Vagina (tissue), 2 donors: ENCODE measurements around the gene KCNC4. TPM values are rescaled to one million over a fixed set of nuclear protein-coding genes. Genes with fewer than 3 reads are reported as not detected.

Experiments
- DNase-seq, 2 donors: peaks; one replicate each; pipeline ENCODE4 v3.0.0-alpha.2; 2017; ENCODE audit errors: extremely low spot score in 2 of 2
- H3K27ac ChIP-seq: fragments of 200-600 bp; sonication (generic); one replicate; pipeline ENCODE4 v1.5.1; 2019
- H3K27me3 ChIP-seq: fragments of 200-600 bp; sonication (generic); one replicate; pipeline ENCODE4 v1.5.1; 2019
- H3K36me3 ChIP-seq, 2 donors: fragments of 200-600 bp; sonication (generic); one replicate each; pipeline ENCODE4 v1.5.1; 2017 to 2019
- H3K4me1 ChIP-seq: fragments of 200-600 bp; sonication (generic); one replicate; pipeline ENCODE4 v1.5.1; 2019
- H3K4me3 ChIP-seq, 2 donors: fragments of 200-600 bp; sonication (generic); 1 replicate in 1 of 2; 2 replicates in 1 of 2; pipeline ENCODE4 v1.5.1; 2016 to 2019
- H3K9me3 ChIP-seq: fragments of 200-600 bp; sonication (generic); one replicate; pipeline ENCODE4 v1.5.1; 2019
- POLR2A ChIP-seq, 2 donors: fragments of 450-650 bp; IDR thresholded peaks; one replicate each; pipeline ENCODE4 v1.6.1; 2017; ENCODE audit warnings: antibody characterized with exemption in 2 of 2, mild to moderate bottlenecking in 2 of 2, moderate library complexity in 2 of 2
- POLR2AphosphoS5 ChIP-seq, 2 donors: sonication (generic); formaldehyde crosslinking; IDR thresholded peaks; one replicate each; pipeline ENCODE4 v1.9.0; 2017; ENCODE audit warnings: antibody characterized with exemption in 2 of 2, mild to moderate bottlenecking in 2 of 2, low read depth in 1 of 2; ENCODE audit not compliant: insufficient read depth in 1 of 2
- intact Hi-C: fragments of 100-400 bp; cut with DNase I; formaldehyde crosslinking; loops from one replicate; pipeline ENCODE4 v1.15.1; 2023
- total RNA-seq: library from RNA; depleted of rRNA; stranded (reverse); fragments of >200 nt; gene quantifications from one replicate; pipeline ENCODE4 v1.2.3, GENCODE V29; 2016
- TF ChIP-seq, protein P1 (sequence below), 3 experiments: fragments of 450-650 bp in 2 of 3; fragments of 200-600 bp in 1 of 3; sonication (generic) in 1 of 3; IDR thresholded peaks; one replicate each; pipeline ENCODE4 v1.5.1; 2017 to 2019; ENCODE audit warnings: antibody characterized with exemption in 3 of 3, mild to moderate bottlenecking in 2 of 3, moderate library complexity in 2 of 3

KCNC4 gene
- total RNA-seq, 1 donor from 2014 or later = 10.1 TPM

DNA sequence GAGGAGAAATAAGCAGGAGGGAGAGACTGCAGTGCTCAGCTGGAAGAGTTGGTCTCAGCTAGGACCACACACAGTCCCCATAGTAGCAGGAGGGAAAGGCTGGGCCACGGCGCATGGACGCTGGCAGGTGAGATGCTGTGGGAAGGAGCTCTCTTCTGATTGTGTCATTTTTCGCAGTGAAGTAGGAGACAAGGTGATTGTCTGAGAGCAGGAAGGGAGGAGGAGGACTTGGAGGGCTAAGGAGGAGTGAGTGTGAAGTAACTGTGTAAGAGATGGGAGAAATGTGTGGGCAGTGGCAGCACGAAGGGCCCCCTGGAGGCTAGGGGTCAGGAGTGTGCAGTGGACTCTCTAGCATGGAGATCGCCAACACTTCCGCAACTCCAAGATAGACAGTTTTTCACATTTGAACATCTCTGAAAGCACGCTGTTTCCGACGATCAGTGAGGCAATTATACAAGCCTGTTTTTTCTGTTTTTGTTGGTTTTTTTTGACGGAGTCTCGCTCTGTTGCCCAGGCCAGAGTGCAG lies 26.4 kb upstream of the KCNC4 start:
- Histone ChIP-seq H3K4me3 (no peak overlapping the region), H3K4me1 (peaks cover 18% of the 10 kb centered on the region), H3K27me3 (no peaks in the 10 kb centered on the region), H3K9me3 (no peaks in the 10 kb centered on the region), H3K27ac (no peak overlapping the region), H3K36me3 (no peaks in the 10 kb centered on the region)
- intact Hi-C loops = no loop called here
- DNase-seq = no peak
- TF ChIP-seq POLR2AphosphoS5 (IDR thresholded peaks at IDR 0.05; ENCODE audit: insufficient read depth in 1 of 2, low read depth in 1 of 2) = no peak
- no peak for TF ChIP-seq POLR2A (IDR thresholded peaks at IDR 0.05)
- TF ChIP-seq, protein P1, sequence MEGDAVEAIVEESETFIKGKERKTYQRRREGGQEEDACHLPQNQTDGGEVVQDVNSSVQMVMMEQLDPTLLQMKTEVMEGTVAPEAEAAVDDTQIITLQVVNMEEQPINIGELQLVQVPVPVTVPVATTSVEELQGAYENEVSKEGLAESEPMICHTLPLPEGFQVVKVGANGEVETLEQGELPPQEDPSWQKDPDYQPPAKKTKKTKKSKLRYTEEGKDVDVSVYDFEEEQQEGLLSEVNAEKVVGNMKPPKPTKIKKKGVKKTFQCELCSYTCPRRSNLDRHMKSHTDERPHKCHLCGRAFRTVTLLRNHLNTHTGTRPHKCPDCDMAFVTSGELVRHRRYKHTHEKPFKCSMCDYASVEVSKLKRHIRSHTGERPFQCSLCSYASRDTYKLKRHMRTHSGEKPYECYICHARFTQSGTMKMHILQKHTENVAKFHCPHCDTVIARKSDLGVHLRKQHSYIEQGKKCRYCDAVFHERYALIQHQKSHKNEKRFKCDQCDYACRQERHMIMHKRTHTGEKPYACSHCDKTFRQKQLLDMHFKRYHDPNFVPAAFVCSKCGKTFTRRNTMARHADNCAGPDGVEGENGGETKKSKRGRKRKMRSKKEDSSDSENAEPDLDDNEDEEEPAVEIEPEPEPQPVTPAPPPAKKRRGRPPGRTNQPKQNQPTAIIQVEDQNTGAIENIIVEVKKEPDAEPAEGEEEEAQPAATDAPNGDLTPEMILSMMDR (IDR thresholded peaks at IDR 0.05) = no peak

DNA sequence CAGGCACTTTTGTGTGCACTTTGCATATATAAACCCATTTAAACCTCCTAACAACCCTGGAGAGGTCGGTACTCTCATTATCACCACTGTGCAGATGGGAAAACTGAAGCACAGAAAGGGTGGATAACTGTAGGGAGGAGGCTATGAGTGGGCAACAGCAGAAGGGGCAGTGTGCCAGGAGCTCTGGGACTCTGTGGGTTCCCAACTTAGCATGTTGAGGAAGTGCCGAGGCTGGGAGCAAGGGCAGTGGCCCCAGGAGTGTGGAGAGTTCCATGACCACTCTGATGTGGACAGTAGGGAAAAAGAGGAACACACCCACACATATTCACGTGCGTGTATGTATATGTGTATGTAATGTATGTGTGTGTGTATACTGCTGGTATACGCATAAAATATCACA lies 25.7 kb upstream of the KCNC4 start:
- DNase-seq = no peak
- H3K36me3 ChIP-seq = no peaks in the 10 kb centered on the region
- H3K27ac ChIP-seq = no peak overlapping the region
- no peaks in the 10 kb centered on the region for H3K27me3 ChIP-seq
- no peaks in the 10 kb centered on the region for H3K9me3 ChIP-seq
- peaks cover 19% of the 10 kb centered on the region for H3K4me1 ChIP-seq
- no peak overlapping the region for H3K4me3 ChIP-seq
- TF ChIP-seq POLR2AphosphoS5 (IDR thresholded peaks at IDR 0.05; ENCODE audit: insufficient read depth in 1 of 2, low read depth in 1 of 2) (no peak), POLR2A (IDR thresholded peaks at IDR 0.05) (no peak)
- TF ChIP-seq, protein P1 (IDR thresholded peaks at IDR 0.05) = no peak
- intact Hi-C loops = no loop called here

DNA sequence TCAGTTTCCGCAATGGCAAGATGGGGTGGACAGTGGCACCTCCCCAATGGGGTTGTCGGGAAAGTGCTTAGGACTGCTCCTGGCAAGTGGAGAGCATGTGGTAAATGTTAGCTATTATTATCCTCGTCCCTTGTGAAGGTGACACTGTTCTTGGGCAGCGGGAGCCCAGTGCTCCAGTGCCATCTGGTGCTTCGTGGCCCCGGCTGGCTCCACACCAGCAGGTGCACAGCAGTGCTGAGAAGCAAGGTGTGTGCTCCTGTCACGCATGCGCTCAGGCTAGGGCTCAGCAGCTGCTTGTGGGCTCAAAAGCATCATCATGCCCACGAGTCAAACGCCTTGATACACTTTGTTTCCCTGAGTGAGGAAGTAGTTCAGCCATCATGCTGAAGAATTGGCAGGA lies 24.9 kb upstream of the KCNC4 start:
- no peak for DNase-seq
- no peaks in the 10 kb centered on the region for H3K27me3 ChIP-seq
- peaks cover 19% of the 10 kb centered on the region for H3K4me1 ChIP-seq
- H3K4me3 ChIP-seq = no peak overlapping the region
- TF ChIP-seq POLR2AphosphoS5 (IDR thresholded peaks at IDR 0.05; ENCODE audit: insufficient read depth in 1 of 2, low read depth in 1 of 2) = no peak
- TF ChIP-seq POLR2A (IDR thresholded peaks at IDR 0.05) = no peak
- TF ChIP-seq, protein P1 (IDR thresholded peaks at IDR 0.05) = no peak
- no peaks in the 10 kb centered on the region for H3K9me3 ChIP-seq
- intact Hi-C loops = no loop called here
- no peaks in the 10 kb centered on the region for H3K36me3 ChIP-seq
- no peak overlapping the region for H3K27ac ChIP-seq

DNA sequence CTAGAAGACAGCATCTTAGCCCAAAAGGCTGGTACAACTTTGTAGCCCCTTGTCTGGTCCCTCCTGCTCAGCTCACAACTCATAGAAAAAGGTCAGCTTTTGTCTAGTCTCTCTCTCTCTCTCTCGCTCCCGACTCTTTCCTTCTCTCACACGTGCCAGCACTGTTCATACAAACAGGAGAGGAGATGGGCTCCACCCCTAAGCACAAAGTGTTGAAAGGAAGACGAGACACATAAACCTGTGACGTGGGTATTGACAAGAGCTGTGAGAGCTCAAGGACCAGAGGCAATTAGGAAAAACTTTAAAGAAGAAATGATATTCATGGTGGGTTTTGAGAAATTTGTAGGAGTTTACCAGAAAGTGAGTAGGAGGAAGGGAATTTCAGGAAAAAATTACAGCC lies 23.6 kb upstream of the KCNC4 start:
- no peaks in the 10 kb centered on the region for H3K27me3 ChIP-seq
- no peaks in the 10 kb centered on the region for H3K9me3 ChIP-seq
- TF ChIP-seq POLR2A (IDR thresholded peaks at IDR 0.05) = no peak
- no peak for TF ChIP-seq POLR2AphosphoS5 (IDR thresholded peaks at IDR 0.05; ENCODE audit: insufficient read depth in 1 of 2, low read depth in 1 of 2)
- intact Hi-C loops = no loop called here
- no peak overlapping the region for H3K4me3 ChIP-seq
- no peak for DNase-seq
- peaks cover 19% of the 10 kb centered on the region for H3K4me1 ChIP-seq
- H3K36me3 ChIP-seq = no peaks in the 10 kb centered on the region
- H3K27ac ChIP-seq = no peak overlapping the region

DNA sequence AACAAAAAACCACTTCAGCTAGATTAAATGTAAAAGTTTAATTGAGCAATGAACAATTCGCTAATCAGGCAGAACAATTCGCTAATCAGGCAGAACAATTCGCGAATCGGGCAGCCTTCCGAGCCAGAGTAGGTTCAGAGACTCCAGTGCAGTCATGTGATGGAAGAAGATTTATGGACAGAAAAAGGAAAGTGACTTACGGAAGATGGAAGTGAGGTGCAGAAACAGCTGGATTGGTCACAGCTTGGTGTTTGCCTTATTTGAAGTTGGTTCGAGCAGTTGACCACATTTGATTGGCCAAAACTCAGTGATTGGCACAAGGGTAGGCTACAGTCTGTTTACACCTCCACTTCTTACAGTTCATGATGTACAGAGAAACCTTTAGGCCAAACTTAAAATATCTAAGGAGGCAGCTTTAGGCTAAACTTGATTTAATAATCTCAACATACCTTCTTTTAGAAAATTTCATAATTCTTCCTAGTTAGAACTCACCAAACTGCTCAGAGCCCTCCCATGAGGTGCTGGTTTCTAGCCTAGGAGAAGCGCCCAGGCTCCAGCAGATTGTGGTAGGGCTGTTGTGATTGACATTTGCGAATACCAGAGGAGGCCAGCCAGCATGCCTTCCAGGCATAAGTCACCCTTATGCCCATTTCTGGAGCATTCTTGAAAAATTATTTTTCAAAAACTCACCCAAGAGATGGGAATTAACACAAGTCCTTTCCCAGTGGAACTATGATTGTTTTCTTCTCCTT lies 22.8 kb upstream of the KCNC4 start:
- intact Hi-C loops = no loop called here
- H3K9me3 ChIP-seq = no peaks in the 10 kb centered on the region
- H3K4me3 ChIP-seq = no peak overlapping the region
- H3K27ac ChIP-seq = no peak overlapping the region
- peaks cover 19% of the 10 kb centered on the region for H3K4me1 ChIP-seq
- no peak for DNase-seq
- H3K36me3 ChIP-seq = no peaks in the 10 kb centered on the region
- H3K27me3 ChIP-seq = no peaks in the 10 kb centered on the region
- no peak for TF ChIP-seq POLR2AphosphoS5 (IDR thresholded peaks at IDR 0.05; ENCODE audit: insufficient read depth in 1 of 2, low read depth in 1 of 2)
- no peak for TF ChIP-seq POLR2A (IDR thresholded peaks at IDR 0.05)
- TF ChIP-seq, protein P1 (IDR thresholded peaks at IDR 0.05) = no peak
